ENCODE measurements around the gene EP400.
A peak's percentile ranks its signal among the peaks of the same experiment; 100 is the strongest.
"Not testable (repeated sequence)": the region's sequence is repeated elsewhere in the genome, so short reads cannot be mapped to it uniquely, and the experiment has no call there.

Gene EP400

GRCh38 chr12:132076711-132077110 lies 127.0 kb downstream of the EP400 start:
- no peak for FAIRE-seq
- no peak for DNase-seq (ENCODE audit: insufficient read length, low spot score)
- no peak for TF ChIP-seq PAX5 (IDR thresholded peaks at IDR 0.05; ENCODE audit: insufficient read depth, low read length, severe bottlenecking)
- no peak for TF ChIP-seq POLR2A (IDR thresholded peaks at IDR 0.05; ENCODE audit: low read depth, low read length)
- no peak for TF ChIP-seq SPI1 (IDR thresholded peaks at IDR 0.05; ENCODE audit: low read depth, low read length)
- no peak for TF ChIP-seq POLR2AphosphoS5 (IDR thresholded peaks at IDR 0.05; ENCODE audit: low read depth, low read length)
- no peak for TF ChIP-seq POU2F2 (IDR thresholded peaks at IDR 0.05; ENCODE audit: low read depth, low read length)
- no peak for TF ChIP-seq TAF1 (IDR thresholded peaks at IDR 0.05; ENCODE audit: low read depth, low read length)

- TF ChIP-seq POLR2AphosphoS5 (IDR thresholded peaks at IDR 0.05; ENCODE audit: low read depth, low read length) (no peak), POU2F2 (IDR thresholded peaks at IDR 0.05; ENCODE audit: low read depth, low read length) (no peak), PAX5 (IDR thresholded peaks at IDR 0.05; ENCODE audit: insufficient read depth, low read length, severe bottlenecking) (no peak), TAF1 (IDR thresholded peaks at IDR 0.05; ENCODE audit: low read depth, low read length) (no peak), SPI1 (IDR thresholded peaks at IDR 0.05; ENCODE audit: low read depth, low read length) (no peak), POLR2A (IDR thresholded peaks at IDR 0.05; ENCODE audit: low read depth, low read length) (no peak)
- no peak for FAIRE-seq
- DNase-seq (ENCODE audit: insufficient read length, low spot score): no peak
These were observed 127.8 kb downstream of the EP400 start for GRCh38 chr12:132077322-132078100.

- DNase-seq (ENCODE audit: insufficient read length, low spot score): no peak
- FAIRE-seq: no peak
- TF ChIP-seq SPI1 (IDR thresholded peaks at IDR 0.05; ENCODE audit: low read depth, low read length): no peak
- no peak for TF ChIP-seq POLR2A (IDR thresholded peaks at IDR 0.05; ENCODE audit: low read depth, low read length)
- TF ChIP-seq TAF1 (IDR thresholded peaks at IDR 0.05; ENCODE audit: low read depth, low read length): no peak
- TF ChIP-seq PAX5 (IDR thresholded peaks at IDR 0.05; ENCODE audit: insufficient read depth, low read length, severe bottlenecking): no peak
- no peak for TF ChIP-seq POU2F2 (IDR thresholded peaks at IDR 0.05; ENCODE audit: low read depth, low read length)
- TF ChIP-seq POLR2AphosphoS5 (IDR thresholded peaks at IDR 0.05; ENCODE audit: low read depth, low read length): no peak
These were observed 128.4 kb downstream of the EP400 start for GRCh38 chr12:132078190-132078589.

GRCh38 chr12:132079200-132079599 lies 129.5 kb downstream of the EP400 start:
- DNase-seq (ENCODE audit: insufficient read length, low spot score): no peak
- TF ChIP-seq POLR2AphosphoS5 (IDR thresholded peaks at IDR 0.05; ENCODE audit: low read depth, low read length): no peak
- no peak for TF ChIP-seq TAF1 (IDR thresholded peaks at IDR 0.05; ENCODE audit: low read depth, low read length)
- TF ChIP-seq SPI1 (IDR thresholded peaks at IDR 0.05; ENCODE audit: low read depth, low read length): no peak
- no peak for TF ChIP-seq POLR2A (IDR thresholded peaks at IDR 0.05; ENCODE audit: low read depth, low read length)
- no peak for TF ChIP-seq PAX5 (IDR thresholded peaks at IDR 0.05; ENCODE audit: insufficient read depth, low read length, severe bottlenecking)
- no peak for TF ChIP-seq POU2F2 (IDR thresholded peaks at IDR 0.05; ENCODE audit: low read depth, low read length)
- no peak for FAIRE-seq

GRCh38 chr12:132079695-132080094 lies 130.0 kb downstream of the EP400 start:
- FAIRE-seq (no peak), DNase-seq (ENCODE audit: insufficient read length, low spot score) (no peak)
- TF ChIP-seq PAX5 (IDR thresholded peaks at IDR 0.05; ENCODE audit: insufficient read depth, low read length, severe bottlenecking) (no peak), POLR2A (IDR thresholded peaks at IDR 0.05; ENCODE audit: low read depth, low read length) (no peak), SPI1 (IDR thresholded peaks at IDR 0.05; ENCODE audit: low read depth, low read length) (no peak), POU2F2 (IDR thresholded peaks at IDR 0.05; ENCODE audit: low read depth, low read length) (no peak)

- DNase-seq (ENCODE audit: insufficient read length, low spot score); FAIRE-seq: not testable (repeated sequence)
These were observed 130.8 kb downstream of the EP400 start for GRCh38 chr12:132080515-132080914.

- no peak for TF ChIP-seq POLR2AphosphoS5 (IDR thresholded peaks at IDR 0.05; ENCODE audit: low read depth, low read length)
- DNase-seq (ENCODE audit: insufficient read length, low spot score): no peak
- FAIRE-seq: no peak
These were observed 131.7 kb downstream of the EP400 start for GRCh38 chr12:132081423-132081822.

- TF ChIP-seq POU2F2 (IDR thresholded peaks at IDR 0.05; ENCODE audit: low read depth, low read length): no peak
- no peak for TF ChIP-seq POLR2A (IDR thresholded peaks at IDR 0.05; ENCODE audit: low read depth, low read length)
- no peak for TF ChIP-seq POLR2AphosphoS5 (IDR thresholded peaks at IDR 0.05; ENCODE audit: low read depth, low read length)
- TF ChIP-seq TAF1 (IDR thresholded peaks at IDR 0.05; ENCODE audit: low read depth, low read length): no peak
- no peak for TF ChIP-seq PAX5 (IDR thresholded peaks at IDR 0.05; ENCODE audit: insufficient read depth, low read length, severe bottlenecking)
- TF ChIP-seq SPI1 (IDR thresholded peaks at IDR 0.05; ENCODE audit: low read depth, low read length): no peak
- DNase-seq (ENCODE audit: insufficient read length, low spot score): no peak
- FAIRE-seq: no peak
These were observed 133.8 kb downstream of the EP400 start for GRCh38 chr12:132083614-132083940.

GRCh38 chr12:132083941-132084620 lies 134.3 kb downstream of the EP400 start:
- DNase-seq (ENCODE audit: insufficient read length, low spot score) (peak; percentile 99), FAIRE-seq (peak; percentile 96)
- TF ChIP-seq PAX5 (IDR thresholded peaks at IDR 0.05; ENCODE audit: insufficient read depth, low read length, severe bottlenecking) (no peak), POU2F2 (IDR thresholded peaks at IDR 0.05; ENCODE audit: low read depth, low read length) (peak; percentile 60), SPI1 (IDR thresholded peaks at IDR 0.05; ENCODE audit: low read depth, low read length) (no peak), POLR2A (IDR thresholded peaks at IDR 0.05; ENCODE audit: low read depth, low read length) (peak; percentile 89), POLR2AphosphoS5 (IDR thresholded peaks at IDR 0.05; ENCODE audit: low read depth, low read length) (peak; percentile 93), TAF1 (IDR thresholded peaks at IDR 0.05; ENCODE audit: low read depth, low read length) (peak; percentile 64)

Measured in GM12891 (cell line).